ENCODE results near the gene ANTXRL.

GRCh38 chr10:46304062-46304461 lies 17.3 kb downstream of the ANTXRL start:
- no peak for TF ChIP-seq EZH2 (IDR thresholded peaks at IDR 0.05; ENCODE audit: borderline replicate concordance, insufficient read depth, low read length, poor library complexity, severe bottlenecking)
- TF ChIP-seq, protein P1, sequence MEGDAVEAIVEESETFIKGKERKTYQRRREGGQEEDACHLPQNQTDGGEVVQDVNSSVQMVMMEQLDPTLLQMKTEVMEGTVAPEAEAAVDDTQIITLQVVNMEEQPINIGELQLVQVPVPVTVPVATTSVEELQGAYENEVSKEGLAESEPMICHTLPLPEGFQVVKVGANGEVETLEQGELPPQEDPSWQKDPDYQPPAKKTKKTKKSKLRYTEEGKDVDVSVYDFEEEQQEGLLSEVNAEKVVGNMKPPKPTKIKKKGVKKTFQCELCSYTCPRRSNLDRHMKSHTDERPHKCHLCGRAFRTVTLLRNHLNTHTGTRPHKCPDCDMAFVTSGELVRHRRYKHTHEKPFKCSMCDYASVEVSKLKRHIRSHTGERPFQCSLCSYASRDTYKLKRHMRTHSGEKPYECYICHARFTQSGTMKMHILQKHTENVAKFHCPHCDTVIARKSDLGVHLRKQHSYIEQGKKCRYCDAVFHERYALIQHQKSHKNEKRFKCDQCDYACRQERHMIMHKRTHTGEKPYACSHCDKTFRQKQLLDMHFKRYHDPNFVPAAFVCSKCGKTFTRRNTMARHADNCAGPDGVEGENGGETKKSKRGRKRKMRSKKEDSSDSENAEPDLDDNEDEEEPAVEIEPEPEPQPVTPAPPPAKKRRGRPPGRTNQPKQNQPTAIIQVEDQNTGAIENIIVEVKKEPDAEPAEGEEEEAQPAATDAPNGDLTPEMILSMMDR (IDR thresholded peaks at IDR 0.05; ENCODE audit: poor library complexity, severe bottlenecking): no peak
- no peak for TF ChIP-seq POLR2AphosphoS5 (IDR thresholded peaks at IDR 0.05)
- TF ChIP-seq EP300 (conservative IDR thresholded peaks at IDR 0.05; ENCODE audit: poor library complexity, severe bottlenecking): no peak
- no peak for TF ChIP-seq SMC3 (conservative IDR thresholded peaks at IDR 0.05; ENCODE audit: poor library complexity)
- no peak for TF ChIP-seq TAF1 (IDR thresholded peaks at IDR 0.05; ENCODE audit: low read depth)
- TF ChIP-seq RAD21 (conservative IDR thresholded peaks at IDR 0.05): no peak
- no peak for TF ChIP-seq REST (IDR thresholded peaks at IDR 0.05; ENCODE audit: borderline replicate concordance)
- no peak for TF ChIP-seq MXI1 (conservative IDR thresholded peaks at IDR 0.05; ENCODE audit: poor library complexity, severe bottlenecking)

Measured in neural cell (in vitro differentiated cells).